Activated CD4-positive, alpha-beta T cell treated with anti-CD3 and anti-CD28 coated beads for 36 hours (primary cell): ENCODE data around the gene SLC35B1. TPM values are rescaled to one million over a fixed set of nuclear protein-coding genes. Genes with fewer than 3 reads are reported as not detected.
A peak's percentile ranks its signal among the peaks of the same experiment; 100 is the strongest.
"Not testable (repeated sequence)": the region's sequence is repeated elsewhere in the genome, so short reads cannot be mapped to it uniquely, and the experiment has no call there.

Experiments used
- ATAC-seq: fragments of 200-7000 bp; cut with Tn5 transposase; one replicate; pipeline ENCODE4 v1.10.0; 2021; ENCODE audit warnings: mild to moderate bottlenecking, moderate library complexity
- CTCF ChIA-PET: fragments of 350-600 bp; sonication (Branson Sonifier 250); formaldehyde crosslinking; loops from one replicate; lab custom pipeline; 2021; ENCODE audit warnings: antibody characterized with exemption; lab: Charles Lee
- POLR2A ChIA-PET: fragments of 350-600 bp; sonication (Branson Sonifier 250); formaldehyde crosslinking; loops from one replicate; lab custom pipeline; 2021; ENCODE audit warnings: antibody characterized with exemption, inconsistent platforms; lab: Charles Lee
- DNase-seq: peaks from one replicate; pipeline ENCODE4 v3.0.0-alpha.2; 2020
- H3K27ac Mint-ChIP-seq: one replicate; pipeline ENCODE4 v1.8.0; 2021; ENCODE audit warnings: mixed read lengths
- H3K27me3 Mint-ChIP-seq: one replicate; pipeline ENCODE4 v1.8.0; 2021; ENCODE audit warnings: mixed read lengths
- H3K36me3 Mint-ChIP-seq: one replicate; pipeline ENCODE4 v1.8.0; 2021; ENCODE audit warnings: low read depth, mixed read lengths
- H3K4me1 Mint-ChIP-seq: one replicate; pipeline ENCODE4 v1.8.0; 2021; ENCODE audit warnings: mixed read lengths
- H3K4me3 Mint-ChIP-seq: one replicate; pipeline ENCODE4 v1.8.0; 2021; ENCODE audit warnings: mild to moderate bottlenecking, moderate library complexity, mixed read lengths
- H3K9me3 Mint-ChIP-seq: one replicate; pipeline ENCODE4 v1.8.0; 2021; ENCODE audit warnings: low read depth, mixed read lengths
- intact Hi-C, 2 experiments: fragments of 100-400 bp; cut with DNase I in 1 of 2; cut with micrococcal nuclease in 1 of 2; formaldehyde crosslinking; loops; one replicate each; pipeline versions ENCODE4 v1.14.2 to v1.15.1; 2022 to 2024; cut with DNase I, micrococcal nuclease
- total RNA-seq, 2 experiments: library from RNA; stranded (reverse); gene quantifications; one replicate each; pipeline ENCODE4 v1.2.3, GENCODE V29; 2021

The SLC35B1 gene
- total RNA-seq, 2 experiments from 2014 or later = 43.9 to 59.4 TPM

- Mint-ChIP-seq H3K4me1 (peaks cover 72% of the 10 kb centered on the region), H3K9me3 (no peaks in the 10 kb centered on the region), H3K27ac (peak overlapping the region; percentile 28), H3K27me3 (no peaks in the 10 kb centered on the region), H3K4me3 (no peak overlapping the region), H3K36me3 (peaks cover 4% of the 10 kb centered on the region)
- intact Hi-C loops = no loop called here
- POLR2A ChIA-PET = interaction anchor here (0.6 kb wide), 2 partner anchors 13 to 104 kb away, joined by 3 to 4 read pairs; no protein-coding TSS in a partner anchor
- CTCF ChIA-PET = no interaction called here
- ATAC-seq (no peak), DNase-seq (no peak)
Measured at GRCh38 chr17:49734515-49735490, 27.0 kb upstream of the SLC35B1 start.

- DNase-seq = no peak
Measured at GRCh38 chr17:49731435-49731831, 23.7 kb upstream of the SLC35B1 start.

GRCh38 chr17:49730785-49731434 lies 23.1 kb upstream of the SLC35B1 start:
- ATAC-seq = no peak
- Mint-ChIP-seq H3K9me3 (no peaks in the 10 kb centered on the region), H3K27me3 (no peaks in the 10 kb centered on the region), H3K27ac (peak overlapping the region; percentile 10), H3K36me3 (peaks cover 13% of the 10 kb centered on the region), H3K4me3 (no peak overlapping the region), H3K4me1 (peaks cover 56% of the 10 kb centered on the region)
- ChIA-PET POLR2A (no interaction called here), CTCF (interaction anchor here (0.7 to 2.8 kb wide), 7 partner anchors 10 to 324 kb away, joined by 3 to 15 read pairs (median 3); partner anchors contain the start of gene SLC35B1)
- no peak for DNase-seq
- intact Hi-C loops = no loop called here

More at GRCh38 chr17:49731435-49731831, 23.7 kb upstream of the SLC35B1 start:
- H3K4me1 Mint-ChIP-seq = peaks cover 59% of the 10 kb centered on the region
- CTCF ChIA-PET = interaction anchor here (0.7 to 1.4 kb wide), 7 partner anchors 9 to 324 kb away, joined by 3 to 5 read pairs (median 3); no protein-coding TSS in a partner anchor
- intact Hi-C loops = no loop called here
- H3K36me3 Mint-ChIP-seq = peaks cover 13% of the 10 kb centered on the region
- no peaks in the 10 kb centered on the region for H3K27me3 Mint-ChIP-seq
- POLR2A ChIA-PET = no interaction called here
- no peaks in the 10 kb centered on the region for H3K9me3 Mint-ChIP-seq
- H3K4me3 Mint-ChIP-seq = no peak overlapping the region
- H3K27ac Mint-ChIP-seq = peak overlapping the region; percentile 10
- no peak for ATAC-seq

- ChIA-PET CTCF (interaction anchor here (0.5 to 2.8 kb wide), 4 partner anchors 11 to 234 kb away, joined by 3 to 15 read pairs (median 8); partner anchors contain the start of gene SLC35B1), POLR2A (interaction anchor here (0.7 kb wide), 1 partner anchor 39 kb away, joined by 5 read pairs; no protein-coding TSS in a partner anchor)
- DNase-seq (no peak), ATAC-seq (no peak)
- H3K27ac Mint-ChIP-seq = no peak overlapping the region
- peaks cover 19% of the 10 kb centered on the region for H3K36me3 Mint-ChIP-seq
- no peaks in the 10 kb centered on the region for H3K9me3 Mint-ChIP-seq
- H3K27me3 Mint-ChIP-seq = no peaks in the 10 kb centered on the region
- peaks cover 51% of the 10 kb centered on the region for H3K4me1 Mint-ChIP-seq
- H3K4me3 Mint-ChIP-seq = no peak overlapping the region
- intact Hi-C loops = no loop called here
Measured at GRCh38 chr17:49730078-49730784, 22.5 kb upstream of the SLC35B1 start.

- Mint-ChIP-seq H3K9me3 (no peaks in the 10 kb centered on the region), H3K27me3 (no peaks in the 10 kb centered on the region), H3K4me3 (no peak overlapping the region), H3K4me1 (peaks cover 55% of the 10 kb centered on the region), H3K36me3 (peaks cover 23% of the 10 kb centered on the region), H3K27ac (peak overlapping the region; percentile 8)
- intact Hi-C loops = no loop called here
- ATAC-seq (no peak), DNase-seq (no peak)
- ChIA-PET CTCF (interaction anchor here (2.4 to 2.8 kb wide), 2 partner anchors 13 to 20 kb away, joined by 12 to 15 read pairs; partner anchors contain the start of gene SLC35B1), POLR2A (interaction anchor here (0.7 kb wide), 1 partner anchor 38 kb away, joined by 5 read pairs; no protein-coding TSS in a partner anchor)
Measured at GRCh38 chr17:49729069-49729468, 21.3 kb upstream of the SLC35B1 start.

- H3K36me3 Mint-ChIP-seq = peaks cover 23% of the 10 kb centered on the region
Measured at GRCh38 chr17:49728425-49728824, 20.7 kb upstream of the SLC35B1 start.

GRCh38 chr17:49727380-49727779 lies 19.6 kb upstream of the SLC35B1 start:
- intact Hi-C loops = no loop called here
- no peaks in the 10 kb centered on the region for H3K27me3 Mint-ChIP-seq
- H3K36me3 Mint-ChIP-seq = peaks cover 26% of the 10 kb centered on the region
- peak overlapping the region; percentile 17 for H3K27ac Mint-ChIP-seq
- peaks cover 52% of the 10 kb centered on the region for H3K4me1 Mint-ChIP-seq
- POLR2A ChIA-PET = interaction anchor here (1.3 kb wide), 1 partner anchor 36 kb away, joined by 7 read pairs; the partner anchor contains the start of gene FAM117A
- CTCF ChIA-PET = interaction anchor here (0.6 to 1.4 kb wide), 5 partner anchors 20 to 269 kb away, joined by 3 to 5 read pairs (median 3); partner anchors contain the start of genes NXPH3 and SLC35B1
- ATAC-seq (no peak), DNase-seq (no peak)
- no peak overlapping the region for H3K4me3 Mint-ChIP-seq
- H3K9me3 Mint-ChIP-seq = no peaks in the 10 kb centered on the region

More at GRCh38 chr17:49728425-49728824, 20.7 kb upstream of the SLC35B1 start:
- CTCF ChIA-PET = interaction anchor here (1.0 to 2.8 kb wide), 4 partner anchors 8 to 32 kb away, joined by 3 to 15 read pairs (median 8); partner anchors contain the start of gene SLC35B1
- POLR2A ChIA-PET = interaction anchor here (1.3 kb wide), 1 partner anchor 35 kb away, joined by 7 read pairs; the partner anchor contains the start of gene FAM117A
- H3K27ac Mint-ChIP-seq = no peak overlapping the region
- ATAC-seq (peak; percentile 33), DNase-seq (no peak)
- no peaks in the 10 kb centered on the region for H3K27me3 Mint-ChIP-seq
- intact Hi-C loops = no loop called here
- no peak overlapping the region for H3K4me3 Mint-ChIP-seq
- no peaks in the 10 kb centered on the region for H3K9me3 Mint-ChIP-seq
- peaks cover 59% of the 10 kb centered on the region for H3K4me1 Mint-ChIP-seq

- H3K4me1 Mint-ChIP-seq = peaks cover 38% of the 10 kb centered on the region
- no peaks in the 10 kb centered on the region for H3K9me3 Mint-ChIP-seq
- no peak overlapping the region for H3K27ac Mint-ChIP-seq
- no peak for DNase-seq
- peaks cover 25% of the 10 kb centered on the region for H3K36me3 Mint-ChIP-seq
- intact Hi-C loops = no loop called here
- ChIA-PET POLR2A (no interaction called here), CTCF (no interaction called here)
- no peaks in the 10 kb centered on the region for H3K27me3 Mint-ChIP-seq
- no peak for ATAC-seq
- H3K4me3 Mint-ChIP-seq = no peak overlapping the region
Measured at GRCh38 chr17:49725452-49726130, 17.8 kb upstream of the SLC35B1 start.

- H3K36me3 Mint-ChIP-seq = peaks cover 26% of the 10 kb centered on the region
- ATAC-seq, H3K4me3 Mint-ChIP-seq, H3K9me3 Mint-ChIP-seq, intact Hi-C loops, H3K27ac Mint-ChIP-seq, H3K27me3 Mint-ChIP-seq, DNase-seq: not testable (repeated sequence)
- ChIA-PET POLR2A (interaction anchor here (0.6 kb wide), 1 partner anchor 9 kb away, joined by 3 read pairs; no protein-coding TSS in a partner anchor), CTCF (interaction anchor here (0.5 to 1.9 kb wide), 3 partner anchors 12 to 168 kb away, joined by 3 to 7 read pairs (median 3); no protein-coding TSS in a partner anchor)
- peaks cover 28% of the 10 kb centered on the region for H3K4me1 Mint-ChIP-seq
Measured at GRCh38 chr17:49724552-49724951, 16.8 kb upstream of the SLC35B1 start.

- Mint-ChIP-seq H3K27me3 (no peaks in the 10 kb centered on the region), H3K36me3 (peaks cover 24% of the 10 kb centered on the region), H3K27ac (peak overlapping the region; percentile 21), H3K9me3 (no peaks in the 10 kb centered on the region), H3K4me3 (no peak overlapping the region), H3K4me1 (peaks cover 20% of the 10 kb centered on the region)
- intact Hi-C loops = no loop called here
- POLR2A ChIA-PET = no interaction called here
- ATAC-seq (no peak), DNase-seq (no peak)
- CTCF ChIA-PET = interaction anchor here (1.9 kb wide), 1 partner anchor 15 kb away, joined by 7 read pairs; no protein-coding TSS in a partner anchor
Measured at GRCh38 chr17:49723423-49723822, 15.7 kb upstream of the SLC35B1 start.
